ENCODE data around the gene DAPK1.

Gene DAPK1

GRCh38 chr9:87662808-87663528, 165.3 kb downstream of the DAPK1 start (continued):
- TF ChIP-seq ZNF560 (tag by site-specific recombination; IDR thresholded peaks at IDR 0.05; ENCODE audit: borderline replicate concordance) (no peak), ZNF701 (tag by site-specific recombination; IDR thresholded peaks at IDR 0.05) (no peak), ZNF132 (tag by site-specific recombination; IDR thresholded peaks at IDR 0.05; ENCODE audit: borderline replicate concordance) (no peak), CTCF (tag by site-specific recombination; IDR thresholded peaks at IDR 0.05) (peak; percentile 82; the same call in 1 of the 2 replicates), KLF8 (tag by site-specific recombination; IDR thresholded peaks at IDR 0.05) (no peak), FEZF1 (tag by site-specific recombination; IDR thresholded peaks at IDR 0.05) (no peak), PRDM1 (tag by site-specific recombination; IDR thresholded peaks at IDR 0.05) (no peak), ZNF248 (tag by site-specific recombination; IDR thresholded peaks at IDR 0.05) (no peak), ZNF514 (tag by site-specific recombination; IDR thresholded peaks at IDR 0.05) (no peak), ZBTB17 (tag by site-specific recombination; IDR thresholded peaks at IDR 0.05) (no peak), GLI2 (tag by site-specific recombination; IDR thresholded peaks at IDR 0.05; ENCODE audit: borderline replicate concordance, low read depth) (no peak), ZNF155 (tag by site-specific recombination; IDR thresholded peaks at IDR 0.05) (no peak), ZNF366 (tag by site-specific recombination; conservative IDR thresholded peaks at IDR 0.05) (peak; percentile 62), ZNF157 (tag by site-specific recombination; IDR thresholded peaks at IDR 0.05) (no peak), ZNF639 (tag by site-specific recombination; IDR thresholded peaks at IDR 0.05) (no peak), WT1 (tag by site-specific recombination; IDR thresholded peaks at IDR 0.05) (no peak), BCL6B (tag by site-specific recombination; IDR thresholded peaks at IDR 0.05) (no peak), ZBTB11 (tag by site-specific recombination; conservative IDR thresholded peaks at IDR 0.05; ENCODE audit: low read depth) (peak; percentile 24; the same call in 1 of the 2 replicates), ZNF391 (tag by site-specific recombination; IDR thresholded peaks at IDR 0.05; ENCODE audit: borderline replicate concordance, low read depth) (no peak), PRDM10 (tag by site-specific recombination; IDR thresholded peaks at IDR 0.05) (no peak), ZNF114 (tag by site-specific recombination; IDR thresholded peaks at IDR 0.05) (no peak), ZNF423 (tag by site-specific recombination; IDR thresholded peaks at IDR 0.05) (no peak), ZNF223 (tag by site-specific recombination; IDR thresholded peaks at IDR 0.05) (no peak), ZNF776 (tag by site-specific recombination; IDR thresholded peaks at IDR 0.05; ENCODE audit: borderline replicate concordance) (no peak), ZNF121 (tag by site-specific recombination; IDR thresholded peaks at IDR 0.05) (no peak), ZNF2 (tag by site-specific recombination; IDR thresholded peaks at IDR 0.05) (0 out of 2 replicates have a peak, but pooled peaks have one; percentile 39), ZNF501 (tag by site-specific recombination; IDR thresholded peaks at IDR 0.05) (peak; percentile 55; the same call in 1 of the 2 replicates), ZNF791 (tag by site-specific recombination; IDR thresholded peaks at IDR 0.05) (no peak), ZNF175 (tag by site-specific recombination; IDR thresholded peaks at IDR 0.05) (no peak), ZNF544 (tag by site-specific recombination; IDR thresholded peaks at IDR 0.05) (no peak)
